WI38 (cell line): Measurements from ENCODE around the gene NFKBIE.

ENCODE experiments used
- H3K4me3 ChIP-seq: 2 replicates; pipeline ENCODE4 v1.5.1; 2011; ENCODE audit warnings: low read depth, mild to moderate bottlenecking, control low read depth, low read length
- TF ChIP-seq, protein P1 (sequence below): IDR thresholded peaks from 2 replicates; pipeline ENCODE4 v1.5.1; 2012; ENCODE audit warnings: low read depth, mild to moderate bottlenecking, control low read depth, low read length

Gene NFKBIE

DNA sequence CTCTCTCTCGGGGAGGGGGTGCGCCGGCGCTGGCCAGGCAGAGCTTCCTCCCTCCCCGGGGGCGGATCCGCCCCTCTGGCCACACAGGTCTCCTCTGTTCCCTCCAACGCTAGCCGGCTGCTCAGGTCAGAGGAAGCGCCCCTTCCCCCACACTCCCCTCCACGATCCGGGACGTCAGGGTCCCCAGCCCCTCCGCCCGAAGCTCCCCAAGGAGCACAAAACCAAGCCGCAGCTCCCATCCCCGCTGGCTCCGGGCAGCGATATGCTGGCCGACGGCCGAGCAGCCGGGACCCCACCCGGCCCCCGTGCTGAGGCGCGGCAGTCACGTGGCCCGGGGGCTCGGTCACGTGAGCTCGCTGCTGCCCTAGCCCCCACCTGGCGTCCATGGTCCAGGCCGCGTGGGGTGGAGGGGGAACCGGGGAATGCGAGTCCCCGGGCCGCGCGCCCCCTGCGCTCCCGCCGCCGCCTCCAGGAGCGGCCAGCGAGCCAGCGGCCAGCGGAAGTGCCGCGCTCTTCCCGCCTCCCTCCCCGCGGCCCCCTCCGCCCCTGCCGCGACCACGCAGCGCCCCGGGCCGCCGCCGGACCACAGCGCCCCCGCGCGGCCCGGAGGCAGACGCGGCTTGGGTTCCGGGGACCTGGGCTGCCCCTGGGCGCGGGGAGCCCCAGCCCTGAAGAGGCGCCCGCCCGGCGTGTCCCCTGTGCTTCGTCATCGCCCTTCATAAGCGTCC is 8.2 kb downstream of the NFKBIE start, which contains the start of gene SLC35B2:
TSS of gene SLC35B2 (minus strand) at position 504 of the 728 bp plus-strand sequence. CDS start at position 386, 118 bp downstream.
- H3K4me3 ChIP-seq, result peak within 1 kb of the TSS; percentile 95
- TF ChIP-seq, protein P1, sequence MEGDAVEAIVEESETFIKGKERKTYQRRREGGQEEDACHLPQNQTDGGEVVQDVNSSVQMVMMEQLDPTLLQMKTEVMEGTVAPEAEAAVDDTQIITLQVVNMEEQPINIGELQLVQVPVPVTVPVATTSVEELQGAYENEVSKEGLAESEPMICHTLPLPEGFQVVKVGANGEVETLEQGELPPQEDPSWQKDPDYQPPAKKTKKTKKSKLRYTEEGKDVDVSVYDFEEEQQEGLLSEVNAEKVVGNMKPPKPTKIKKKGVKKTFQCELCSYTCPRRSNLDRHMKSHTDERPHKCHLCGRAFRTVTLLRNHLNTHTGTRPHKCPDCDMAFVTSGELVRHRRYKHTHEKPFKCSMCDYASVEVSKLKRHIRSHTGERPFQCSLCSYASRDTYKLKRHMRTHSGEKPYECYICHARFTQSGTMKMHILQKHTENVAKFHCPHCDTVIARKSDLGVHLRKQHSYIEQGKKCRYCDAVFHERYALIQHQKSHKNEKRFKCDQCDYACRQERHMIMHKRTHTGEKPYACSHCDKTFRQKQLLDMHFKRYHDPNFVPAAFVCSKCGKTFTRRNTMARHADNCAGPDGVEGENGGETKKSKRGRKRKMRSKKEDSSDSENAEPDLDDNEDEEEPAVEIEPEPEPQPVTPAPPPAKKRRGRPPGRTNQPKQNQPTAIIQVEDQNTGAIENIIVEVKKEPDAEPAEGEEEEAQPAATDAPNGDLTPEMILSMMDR, result peak; percentile 27

DNA sequence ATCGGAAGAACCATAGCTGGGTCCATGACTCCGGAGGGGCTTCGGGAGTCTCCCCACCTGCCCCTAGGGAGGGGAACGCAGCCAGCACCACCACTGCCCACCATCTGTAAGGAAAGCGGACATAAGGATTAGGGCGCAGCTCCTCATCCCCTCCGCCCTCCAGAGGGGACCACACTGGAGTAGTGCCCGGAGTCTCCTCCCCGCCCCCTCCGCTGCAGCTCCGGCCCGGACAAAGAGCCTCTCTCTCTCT is 8.7 kb downstream of the NFKBIE start:
- H3K4me3 ChIP-seq, result peak overlapping the region; percentile 95
- TF ChIP-seq, protein P1, result no peak

DNA sequence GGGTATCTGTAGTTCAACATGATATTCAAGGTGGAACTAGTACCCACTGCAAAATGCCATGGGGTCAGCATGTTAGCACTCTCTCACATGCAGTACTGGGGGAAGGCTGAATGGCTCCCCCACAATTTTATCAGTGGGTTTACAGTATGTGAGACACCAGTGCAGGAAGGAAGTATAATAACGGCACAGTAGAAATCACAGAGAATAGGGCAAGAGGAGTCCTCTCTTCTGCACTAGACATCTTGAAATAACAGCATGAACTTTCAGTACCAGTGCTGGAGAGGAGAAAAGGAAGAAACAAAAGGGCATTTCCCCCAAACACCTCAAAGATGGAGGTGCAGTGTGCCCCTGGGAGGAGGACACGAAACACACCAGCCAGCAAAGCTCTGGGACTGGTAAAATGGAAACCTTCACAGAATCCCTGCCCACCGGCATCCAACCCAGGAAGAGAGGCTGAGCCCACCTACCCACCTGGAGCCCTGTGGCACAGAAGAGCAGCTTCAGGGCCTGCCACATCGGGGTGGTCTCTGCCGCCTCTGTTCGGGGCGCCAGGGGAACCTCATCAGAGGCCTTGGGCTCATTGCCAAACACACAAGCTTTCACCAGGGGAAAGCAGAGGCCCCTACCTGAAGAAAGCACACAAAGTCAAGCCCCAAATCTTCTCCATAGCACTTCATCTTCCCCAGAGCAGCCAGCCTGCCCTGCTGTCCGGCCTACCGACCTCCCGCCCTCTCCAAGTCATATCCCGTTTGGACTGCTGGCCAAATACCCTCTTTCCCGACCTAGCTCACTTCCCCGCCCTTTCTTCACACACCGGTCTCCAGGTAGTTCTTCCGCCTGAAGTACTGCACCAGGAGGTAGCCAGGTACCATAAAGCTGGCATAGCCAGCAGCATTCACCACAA is 9.2 kb downstream of the NFKBIE start:
- TF ChIP-seq, protein P1, result no peak
- H3K4me3 ChIP-seq, result peak overlapping the region; percentile 95

DNA sequence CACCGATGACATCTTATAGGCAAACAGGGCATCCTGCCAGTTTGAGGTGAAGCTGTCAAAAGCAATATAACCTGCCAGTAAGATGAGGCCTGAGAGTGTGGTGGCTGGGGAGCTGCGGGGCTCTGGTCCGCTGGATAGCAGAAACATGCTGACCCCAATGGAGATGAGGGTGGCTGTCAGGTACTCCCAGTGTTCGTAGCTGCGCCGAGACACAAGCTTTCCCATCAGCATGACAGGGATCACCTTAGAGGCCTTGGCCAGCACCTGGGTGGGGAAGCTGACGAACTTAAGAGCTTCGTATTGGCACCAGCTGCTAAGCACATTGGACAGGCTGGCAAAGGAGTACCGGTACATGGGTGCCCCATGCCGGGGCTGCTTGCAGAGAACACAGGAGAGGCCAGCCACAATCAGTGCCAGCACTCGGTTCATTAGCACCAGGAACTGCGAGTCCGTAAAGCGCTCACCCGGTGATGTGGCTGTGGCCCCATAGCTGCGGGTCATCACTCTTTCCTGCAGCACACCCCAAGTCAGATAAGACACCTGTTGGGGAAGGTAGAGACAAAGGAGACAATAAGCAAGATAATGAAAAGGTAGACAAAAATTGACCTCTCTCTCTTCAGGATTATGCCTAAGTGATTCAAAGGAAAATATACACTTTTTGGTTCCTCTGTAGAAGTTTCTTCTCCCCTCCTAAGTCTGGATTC is 10.1 kb downstream of the NFKBIE start:
- TF ChIP-seq, protein P1, result no peak

DNA sequence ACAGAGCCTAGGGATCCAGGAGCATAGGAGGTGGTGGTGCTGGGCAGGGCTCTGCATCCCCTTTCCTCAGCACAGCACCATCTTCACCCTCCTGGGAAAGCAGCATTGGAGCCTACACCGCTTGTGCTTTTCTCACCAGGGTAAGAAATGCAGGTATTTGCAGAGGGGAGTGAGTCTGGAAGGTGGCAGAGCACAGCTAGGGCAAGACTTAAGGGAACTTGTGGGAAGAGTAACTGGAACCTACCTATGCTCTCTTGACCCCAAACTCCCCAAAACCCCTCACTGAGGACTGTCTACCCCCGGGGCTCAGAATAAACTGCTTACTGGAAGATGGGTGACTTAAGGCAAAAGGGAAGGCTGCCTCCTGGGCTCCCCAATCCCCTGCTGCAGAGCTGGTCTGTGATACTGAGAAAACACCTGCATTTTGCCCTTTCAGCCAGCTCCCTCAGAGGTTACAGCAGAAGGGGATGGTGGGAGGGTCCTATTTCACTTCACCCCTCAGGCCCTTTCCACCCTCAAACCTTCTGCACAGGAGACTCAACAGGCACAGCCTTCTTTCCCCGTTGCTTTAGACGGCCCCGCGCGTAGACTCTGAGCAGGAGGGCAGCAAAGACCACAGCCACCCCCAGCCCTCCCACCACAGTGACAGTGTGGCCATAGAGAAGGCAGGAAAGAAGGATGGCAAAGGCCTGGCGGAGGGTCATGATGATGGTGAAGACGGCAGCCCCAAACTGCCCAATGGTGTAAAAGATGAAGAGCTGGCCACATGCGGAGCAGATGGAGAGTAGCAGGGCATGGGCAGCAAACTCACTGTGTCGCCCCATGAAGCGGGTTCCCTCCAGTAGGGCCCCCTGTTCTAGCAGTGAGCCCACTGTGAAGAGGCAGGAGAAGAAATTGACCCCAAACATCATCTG is 10.9 kb downstream of the NFKBIE start:
- H3K4me3 ChIP-seq, result no peak overlapping the region
- TF ChIP-seq, protein P1, result no peak

More for the DNA sequence above, 10.1 kb downstream of the NFKBIE start:
- H3K4me3 ChIP-seq, result peak overlapping the region; percentile 95

DNA sequence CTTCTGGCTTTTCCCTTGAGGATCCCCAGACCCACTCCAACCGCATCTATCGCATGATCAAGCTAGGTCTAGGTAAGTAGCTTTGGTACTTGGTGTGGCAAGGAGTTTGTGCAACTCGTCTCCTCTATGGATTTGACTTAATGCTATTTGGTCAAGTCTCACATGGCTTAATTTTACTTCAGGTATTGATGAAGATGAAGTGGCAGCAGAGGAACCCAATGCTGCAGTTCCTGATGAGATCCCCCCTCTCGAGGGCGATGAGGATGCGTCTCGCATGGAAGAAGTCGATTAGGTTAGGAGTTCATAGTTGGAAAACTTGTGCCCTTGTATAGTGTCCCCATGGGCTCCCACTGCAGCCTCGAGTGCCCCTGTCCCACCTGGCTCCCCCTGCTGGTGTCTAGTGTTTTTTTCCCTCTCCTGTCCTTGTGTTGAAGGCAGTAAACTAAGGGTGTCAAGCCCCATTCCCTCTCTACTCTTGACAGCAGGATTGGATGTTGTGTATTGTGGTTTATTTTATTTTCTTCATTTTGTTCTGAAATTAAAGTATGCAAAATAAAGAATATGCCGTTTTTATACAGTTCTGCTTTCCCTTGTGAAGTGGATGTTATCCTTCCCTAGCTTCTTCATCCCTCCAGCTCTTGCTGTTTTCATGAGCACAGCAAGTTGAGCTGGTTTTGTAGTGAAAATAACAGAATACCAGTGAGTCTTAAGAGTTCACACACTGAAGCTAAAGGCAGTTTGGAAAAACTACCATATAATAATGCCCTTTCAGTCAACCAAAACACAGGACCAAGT is 11.8 kb downstream of the NFKBIE start:
- no peak overlapping the region for H3K4me3 ChIP-seq
- TF ChIP-seq, protein P1, result peak; percentile 45; the same call in 1 of the 2 replicates
